Upper lobe of left lung (tissue), 4 donors: ENCODE results near the gene MAMLD1.

ENCODE experiments used
- CTCF ChIP-seq, 6 experiments: fragments of 450-650 bp in 4 of 6; fragments of 200-600 bp in 2 of 6; sonication (generic) in 2 of 6; IDR thresholded peaks; one replicate each; pipeline ENCODE4 v1.5.1; 2016 to 2019; ENCODE audit warnings: antibody characterized with exemption in 6 of 6
- POLR2AphosphoS5 ChIP-seq, 2 donors: sonication (generic); formaldehyde crosslinking; IDR thresholded peaks; one replicate each; pipeline ENCODE4 v1.5.1; 2017; ENCODE audit warnings: antibody characterized with exemption in 2 of 2

- TF ChIP-seq CTCF (IDR thresholded peaks at IDR 0.05) (no peak), POLR2AphosphoS5 (IDR thresholded peaks at IDR 0.05) (no peak)
Measured at GRCh38 chrX:150473371-150473770, 110.3 kb downstream of the MAMLD1 start.
